CD4-positive, alpha-beta T cell treated with Interleukin-12 subunit alpha and Interleukin-12 subunit beta, for 1 hour (primary cell): ENCODE data around the gene RPUSD1.
A peak's percentile ranks its signal among the peaks of the same experiment; 100 is the strongest.

Experiments used
- DNase-seq: peaks from one replicate; pipeline ENCODE4 v3.0.0-alpha.2; 2020

Gene RPUSD1

DNA sequence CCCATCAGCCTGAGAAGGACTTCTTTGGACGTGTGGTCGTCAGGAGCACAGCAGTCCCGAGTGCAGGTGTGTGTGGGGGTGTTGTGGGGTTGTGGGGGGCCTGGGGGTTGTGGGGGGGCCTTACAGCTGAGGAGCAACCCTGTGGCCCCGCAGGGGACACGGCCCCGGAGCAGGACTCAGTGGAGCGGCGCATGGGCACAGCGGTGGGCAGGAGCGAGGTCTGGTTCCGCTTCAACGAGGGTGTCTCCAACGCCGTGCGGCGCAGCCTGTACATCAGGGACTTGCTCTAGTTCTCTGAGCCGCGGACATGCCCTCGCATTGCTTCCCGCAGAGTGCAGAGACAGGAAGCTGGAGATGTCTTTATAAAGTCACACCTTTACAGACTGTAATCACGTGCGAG, 9.5 kb upstream of the RPUSD1 start:
- no peak for DNase-seq

DNA sequence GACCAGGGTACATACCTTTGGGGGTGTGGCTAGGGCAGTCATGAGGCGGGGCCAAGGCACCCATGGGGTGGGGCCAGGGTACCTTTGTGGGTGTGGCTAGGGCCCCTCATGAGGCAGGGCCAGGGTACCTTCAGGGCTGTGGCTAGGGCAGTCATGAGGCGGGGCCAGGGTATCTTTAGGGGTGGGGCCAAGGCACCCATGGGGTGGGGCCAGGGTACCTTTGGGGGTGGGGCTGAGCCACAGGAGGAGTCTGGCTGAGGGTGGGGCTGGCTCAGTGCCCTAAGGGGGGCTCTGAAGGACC, 8.9 kb upstream of the RPUSD1 start:
- no peak for DNase-seq

DNA sequence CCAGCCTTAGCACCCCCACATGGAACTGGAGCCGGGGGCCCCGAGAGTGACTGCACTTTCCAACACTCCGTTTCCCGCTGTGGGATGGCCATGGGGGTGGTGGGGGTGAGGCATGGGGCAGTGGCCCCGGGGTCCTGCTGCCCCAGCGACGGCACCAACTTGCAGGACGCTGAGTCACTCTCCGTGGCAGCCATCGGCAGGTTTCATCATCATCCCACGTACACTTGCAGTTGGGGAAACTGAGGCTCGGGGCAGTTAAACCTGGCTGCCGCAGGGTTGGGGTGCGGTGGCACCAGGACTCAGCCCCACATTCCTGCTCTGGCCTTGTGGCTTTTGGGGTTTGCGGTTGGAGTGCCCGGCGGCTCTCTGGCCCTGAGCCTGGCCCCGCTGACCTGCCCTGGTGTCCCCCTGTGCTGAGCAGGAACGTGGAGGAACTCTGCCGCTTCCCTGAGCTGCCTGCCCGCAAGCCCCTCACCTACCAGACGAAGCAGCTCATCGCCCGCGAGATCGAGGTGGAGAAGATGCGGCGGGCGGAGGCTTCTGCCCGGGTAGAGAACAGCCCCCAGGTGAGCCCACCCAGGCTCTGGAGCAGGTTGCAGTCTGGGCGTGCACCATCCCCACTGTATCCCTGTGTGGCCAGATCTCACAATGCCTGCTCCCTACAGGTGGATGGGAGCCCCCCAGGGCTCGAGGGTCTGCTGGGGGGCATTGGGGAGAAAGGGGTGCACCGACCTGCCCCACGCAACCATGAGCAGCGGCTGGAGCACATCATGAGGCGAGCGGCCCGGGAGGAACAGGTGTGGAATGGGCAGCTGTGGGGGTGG, 8.3 kb upstream of the RPUSD1 start:
- DNase-seq, result no peak

DNA sequence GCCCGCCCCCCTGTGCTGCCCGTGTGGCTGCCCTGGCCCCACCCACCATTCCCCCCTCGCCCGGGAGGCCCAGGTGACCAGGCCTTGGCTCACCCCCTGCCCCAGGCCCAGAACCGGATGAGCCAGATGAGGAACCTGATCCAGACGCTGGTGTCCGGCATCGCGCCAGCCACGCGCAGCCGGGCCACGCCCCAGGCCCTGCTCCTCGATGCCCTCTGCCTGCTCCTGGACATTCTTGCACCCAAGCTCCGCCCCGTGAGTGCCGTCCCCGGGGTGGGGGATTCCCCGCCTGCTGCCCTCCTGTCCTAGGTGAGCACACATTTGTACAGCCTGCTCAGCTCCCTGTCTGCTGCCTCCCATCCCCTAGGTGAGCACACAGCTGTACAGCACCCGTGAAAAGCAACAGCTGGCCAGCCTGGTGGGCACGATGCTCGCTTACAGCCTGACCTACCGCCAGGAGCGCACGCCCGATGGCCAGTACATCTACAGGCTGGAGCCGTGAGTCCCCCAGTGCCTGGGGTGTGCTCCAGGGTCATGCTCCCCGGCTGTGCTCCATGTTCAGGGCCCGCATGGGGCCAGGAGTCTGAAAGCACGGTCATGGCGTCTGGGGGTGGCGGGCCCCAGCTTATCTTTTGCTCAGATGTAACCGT, 7.5 kb upstream of the RPUSD1 start:
- DNase-seq, result no peak

DNA sequence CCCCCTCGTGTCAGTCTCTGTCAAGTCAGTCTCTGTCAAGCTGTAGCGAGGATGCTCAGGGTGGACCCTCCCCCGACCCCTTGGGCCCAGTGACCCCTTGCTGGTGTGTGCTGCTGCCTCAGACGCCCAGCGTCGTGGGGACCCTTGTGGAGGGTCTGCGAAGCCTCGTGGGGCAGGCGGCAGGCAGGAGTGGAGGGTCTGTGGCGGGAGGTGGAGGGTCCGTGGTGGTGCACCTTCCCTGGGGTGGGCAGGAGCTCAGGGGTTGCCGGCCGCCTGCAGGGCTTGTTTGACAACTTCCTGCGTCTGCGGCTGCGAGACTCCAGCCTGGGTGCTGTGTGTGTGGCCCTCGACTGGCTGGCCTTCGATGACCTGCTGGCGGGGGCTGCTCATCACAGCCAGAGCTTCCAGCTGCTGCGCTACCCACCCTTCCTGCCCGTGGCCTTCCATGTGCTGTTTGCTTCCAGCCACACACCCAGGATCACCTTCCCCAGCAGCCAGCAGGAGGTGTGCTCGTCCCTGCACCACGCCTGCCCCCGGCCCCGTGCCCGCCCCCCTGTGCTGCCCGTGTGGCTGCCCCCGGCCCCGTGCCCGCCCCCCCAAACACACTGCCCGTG, 6.8 kb upstream of the RPUSD1 start:
- no peak for DNase-seq

DNA sequence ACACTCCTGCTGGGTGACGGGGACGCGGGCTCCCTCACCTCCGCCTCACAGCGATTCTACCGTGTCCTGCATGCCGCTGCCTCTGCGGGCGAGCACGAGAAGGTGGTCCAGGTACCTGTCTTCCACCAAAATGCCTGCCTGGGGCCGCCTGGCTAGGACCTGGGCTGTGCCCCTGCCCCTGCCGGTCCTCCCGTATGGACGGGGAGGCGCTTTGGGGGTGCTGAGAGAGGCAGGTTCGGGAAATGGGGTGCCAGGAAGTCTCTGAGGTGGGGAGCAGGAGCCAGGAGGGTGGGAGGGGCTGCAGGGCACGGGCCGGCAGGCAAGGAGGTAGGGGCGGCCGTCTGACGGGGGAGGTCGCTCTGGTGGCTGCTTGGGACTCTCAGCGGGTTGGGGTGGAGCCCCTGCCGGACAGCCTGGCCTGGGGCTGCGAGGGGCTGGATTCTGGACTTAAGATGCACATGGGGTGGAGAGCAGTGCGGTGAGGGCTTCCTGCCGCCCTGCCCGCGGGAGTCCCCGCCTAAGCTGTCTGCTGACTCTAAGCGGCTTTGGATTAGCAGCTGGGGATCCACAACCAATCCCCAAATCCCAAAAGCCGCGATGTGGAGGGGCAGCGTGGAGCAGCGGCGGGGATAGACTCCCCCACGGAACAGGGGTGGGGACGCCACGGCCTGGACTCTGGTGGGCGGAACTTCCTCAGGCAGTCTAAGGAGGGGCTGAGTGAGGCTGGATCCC, 6.1 kb upstream of the RPUSD1 start:
- no peak for DNase-seq

DNA sequence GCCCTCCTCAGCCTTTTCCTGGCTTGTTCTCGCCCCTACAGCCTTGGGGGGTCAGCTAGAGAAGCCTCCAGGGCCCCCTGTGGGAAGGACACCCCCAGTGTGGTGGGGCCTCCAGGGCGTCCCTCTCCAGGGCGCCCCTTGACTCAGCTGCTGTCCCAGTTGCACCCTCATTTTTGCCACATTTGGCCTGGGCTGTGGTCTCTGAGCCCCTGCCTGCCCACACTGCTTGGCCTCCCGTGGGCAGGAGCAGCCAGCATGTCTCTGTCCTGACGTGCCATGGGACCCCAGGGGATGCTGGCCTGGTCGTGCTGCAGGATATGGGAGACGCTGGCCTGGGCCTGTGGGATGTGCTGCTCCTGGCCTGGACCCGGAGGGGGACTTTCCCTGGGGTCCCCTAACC, 5.2 kb upstream of the RPUSD1 start:
- DNase-seq, result no peak

DNA sequence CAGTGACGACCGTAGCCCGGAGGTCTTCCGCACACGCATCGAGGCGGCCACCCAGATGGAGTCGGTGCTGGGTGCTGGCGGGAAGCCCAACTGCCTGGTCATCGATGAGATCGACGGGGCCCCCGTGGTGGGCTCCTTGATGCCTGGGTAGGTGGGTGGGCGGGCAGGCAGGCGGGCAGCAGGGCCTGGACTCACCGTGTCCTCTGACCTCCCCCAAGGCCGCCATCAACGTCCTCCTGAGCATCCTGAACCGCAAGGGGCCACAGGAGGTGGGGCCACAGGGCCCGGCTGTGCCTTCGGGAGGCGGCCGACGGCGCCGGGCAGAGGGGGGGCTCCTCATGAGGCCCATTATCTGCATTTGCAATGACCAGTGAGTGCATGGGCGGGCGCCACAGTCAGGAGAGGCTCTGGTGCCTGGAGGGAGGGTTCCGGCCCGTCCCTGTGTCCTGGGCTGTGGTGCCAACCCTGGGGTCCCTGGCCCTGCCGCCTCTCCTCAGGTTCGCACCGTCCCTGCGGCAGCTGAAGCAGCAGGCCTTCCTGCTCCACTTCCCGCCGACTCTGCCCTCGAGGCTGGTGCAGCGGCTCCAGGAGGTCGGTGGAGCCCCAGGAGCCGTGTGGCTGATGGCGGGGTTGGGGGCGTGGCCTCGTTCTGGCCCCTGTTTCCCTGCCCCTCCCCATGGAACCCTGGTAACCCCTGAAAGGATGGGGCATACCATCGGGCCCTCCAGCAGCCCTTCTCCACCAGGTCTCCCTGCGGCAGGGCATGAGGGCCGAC, 4.2 kb upstream of the RPUSD1 start:
- no peak for DNase-seq

DNA sequence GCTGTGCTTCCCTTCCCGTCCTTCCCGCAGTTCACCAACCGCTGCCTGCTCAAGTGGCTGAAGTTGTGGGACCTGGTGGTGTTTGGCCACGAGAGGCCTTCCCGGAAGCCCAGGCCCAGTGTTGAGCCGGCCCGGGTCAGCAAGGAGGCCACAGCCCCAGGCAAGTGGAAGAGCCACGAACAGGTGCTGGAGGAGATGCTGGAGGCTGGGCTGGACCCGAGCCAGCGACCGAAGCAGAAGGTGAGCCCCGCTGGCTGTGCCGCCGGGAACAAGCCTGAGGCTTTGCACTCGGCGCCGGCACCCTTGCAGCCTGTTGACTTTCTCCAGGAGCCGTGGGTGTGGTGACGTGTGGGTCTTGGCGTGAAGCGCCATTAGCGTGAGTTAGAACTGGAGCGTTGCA, 3.0 kb upstream of the RPUSD1 start:
- DNase-seq, result no peak

DNA sequence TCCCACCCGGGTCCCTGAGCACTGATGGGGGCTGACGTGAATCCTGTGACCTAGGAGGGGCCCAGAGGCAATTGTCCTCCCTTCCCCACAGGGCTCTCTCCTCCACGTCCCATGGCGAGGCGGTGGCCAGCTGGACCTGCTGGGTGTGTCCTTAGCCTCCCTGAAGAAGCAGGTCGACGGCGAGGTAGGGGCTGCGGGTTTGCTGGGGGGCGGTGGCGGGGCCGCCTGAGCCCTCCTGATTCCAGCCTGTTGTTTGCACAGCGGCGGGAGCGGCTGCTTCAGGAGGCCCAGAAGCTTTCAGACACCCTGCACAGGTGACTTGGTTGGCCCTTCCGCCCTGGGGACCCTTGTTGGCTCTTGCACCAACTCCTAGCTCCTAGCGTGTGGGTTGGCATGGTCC, 1.9 kb upstream of the RPUSD1 start:
- DNase-seq, result no peak

DNA sequence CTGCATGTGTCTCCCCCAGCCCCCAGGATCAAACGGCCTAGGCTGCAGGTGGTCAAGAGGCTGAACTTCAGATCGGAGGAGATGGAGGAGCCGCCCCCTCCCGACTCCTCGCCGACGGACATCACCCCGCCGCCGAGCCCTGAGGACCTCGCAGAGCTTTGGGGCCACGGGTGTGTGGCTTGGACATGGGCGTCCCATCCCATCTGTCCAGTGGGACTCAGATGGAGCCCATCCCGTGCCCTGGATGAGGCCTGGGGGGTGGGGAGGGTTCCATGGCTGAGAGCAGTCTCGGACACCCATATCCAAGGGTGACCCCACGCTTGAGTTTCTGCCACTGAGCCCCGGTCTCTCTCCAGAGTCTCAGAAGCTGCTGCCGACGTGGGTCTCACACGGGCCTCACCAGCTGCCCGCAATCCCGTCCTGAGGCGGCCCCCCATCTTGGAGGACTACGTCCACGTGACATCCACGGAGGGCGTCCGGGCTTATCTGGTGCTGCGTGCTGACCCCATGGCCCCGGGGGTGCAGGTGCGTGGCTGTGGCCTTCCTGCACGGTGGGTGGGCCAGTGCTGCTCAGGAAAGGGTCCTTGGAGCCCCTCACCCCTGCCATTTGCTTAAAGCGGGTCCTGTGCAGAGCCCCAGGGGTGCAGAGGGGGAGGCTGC, 1.1 kb upstream of the RPUSD1 start:
- no peak for DNase-seq

DNA sequence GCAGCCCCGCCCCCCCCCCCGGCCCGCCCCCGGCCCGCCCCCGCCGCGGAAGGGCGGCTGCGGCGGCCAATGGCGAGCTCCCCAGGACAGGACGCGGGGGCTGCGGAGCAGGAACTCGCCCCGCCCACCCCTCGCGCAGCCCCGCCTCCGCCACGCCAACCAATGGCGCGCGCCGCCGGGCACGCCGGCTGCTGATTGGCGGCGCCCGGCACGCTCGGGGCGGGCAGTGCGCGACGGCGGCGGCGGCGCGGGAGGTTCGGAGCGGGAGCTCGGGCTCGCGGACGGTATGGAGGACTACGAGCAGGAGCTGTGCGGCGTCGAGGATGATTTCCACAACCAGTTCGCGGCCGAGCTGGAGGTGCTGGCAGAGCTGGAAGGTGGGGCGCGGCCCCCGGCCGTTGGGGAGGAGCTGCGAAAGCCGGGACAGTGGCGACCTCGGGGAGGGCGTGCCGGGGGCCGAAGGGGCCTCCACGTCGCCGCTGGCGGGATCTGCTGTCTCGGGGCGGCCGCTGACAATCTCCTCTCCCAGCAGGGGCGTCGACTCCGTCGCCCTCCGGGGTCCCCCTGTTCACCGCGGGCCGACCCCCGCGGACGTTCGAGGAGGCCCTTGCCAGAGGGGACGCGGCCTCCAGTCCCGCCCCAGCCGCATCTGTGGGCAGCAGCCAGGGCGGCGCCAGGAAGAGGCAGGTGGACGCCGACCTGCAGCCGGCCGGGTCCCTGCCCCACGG, 382 bp upstream of the RPUSD1 start, which contains the start of gene CHTF18:
TSS of gene CHTF18 (plus strand) at position 222 of the 728 bp plus-strand sequence. CDS start at position 287, 65 bp downstream.
- DNase-seq, result peak; percentile 97

DNA sequence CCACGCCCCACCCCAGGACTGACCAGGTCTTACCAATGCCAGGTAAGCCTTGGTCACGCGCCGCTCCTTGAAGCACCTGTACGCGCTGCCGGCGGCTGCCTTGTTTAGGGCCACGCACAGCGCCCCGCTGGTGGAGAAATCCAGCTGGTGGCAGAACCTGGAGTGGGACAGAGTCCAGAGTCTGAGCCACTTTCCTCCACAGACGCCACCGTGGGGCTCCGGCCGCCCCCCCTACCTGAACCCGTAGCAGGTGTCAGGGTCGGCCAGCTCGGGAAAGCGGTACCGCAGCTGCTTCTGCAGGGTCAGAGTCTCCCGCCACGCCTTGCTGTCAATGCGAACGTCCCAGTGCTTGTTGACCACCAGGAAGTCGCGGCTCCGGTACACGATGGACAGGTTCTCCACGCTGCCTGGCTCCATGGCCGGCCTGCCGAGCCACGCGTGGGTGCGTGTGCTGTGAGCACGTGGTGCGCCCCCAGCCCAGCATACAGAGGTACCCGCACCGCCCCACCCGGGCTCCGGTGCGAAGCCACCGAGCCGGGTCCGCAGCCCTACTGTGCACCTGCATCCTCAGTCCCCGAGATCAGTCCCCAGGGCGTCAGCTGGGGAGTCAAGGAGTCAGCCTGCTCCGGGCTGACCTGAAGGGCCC, 737 bp downstream of the RPUSD1 start:
- no peak for DNase-seq

DNA sequence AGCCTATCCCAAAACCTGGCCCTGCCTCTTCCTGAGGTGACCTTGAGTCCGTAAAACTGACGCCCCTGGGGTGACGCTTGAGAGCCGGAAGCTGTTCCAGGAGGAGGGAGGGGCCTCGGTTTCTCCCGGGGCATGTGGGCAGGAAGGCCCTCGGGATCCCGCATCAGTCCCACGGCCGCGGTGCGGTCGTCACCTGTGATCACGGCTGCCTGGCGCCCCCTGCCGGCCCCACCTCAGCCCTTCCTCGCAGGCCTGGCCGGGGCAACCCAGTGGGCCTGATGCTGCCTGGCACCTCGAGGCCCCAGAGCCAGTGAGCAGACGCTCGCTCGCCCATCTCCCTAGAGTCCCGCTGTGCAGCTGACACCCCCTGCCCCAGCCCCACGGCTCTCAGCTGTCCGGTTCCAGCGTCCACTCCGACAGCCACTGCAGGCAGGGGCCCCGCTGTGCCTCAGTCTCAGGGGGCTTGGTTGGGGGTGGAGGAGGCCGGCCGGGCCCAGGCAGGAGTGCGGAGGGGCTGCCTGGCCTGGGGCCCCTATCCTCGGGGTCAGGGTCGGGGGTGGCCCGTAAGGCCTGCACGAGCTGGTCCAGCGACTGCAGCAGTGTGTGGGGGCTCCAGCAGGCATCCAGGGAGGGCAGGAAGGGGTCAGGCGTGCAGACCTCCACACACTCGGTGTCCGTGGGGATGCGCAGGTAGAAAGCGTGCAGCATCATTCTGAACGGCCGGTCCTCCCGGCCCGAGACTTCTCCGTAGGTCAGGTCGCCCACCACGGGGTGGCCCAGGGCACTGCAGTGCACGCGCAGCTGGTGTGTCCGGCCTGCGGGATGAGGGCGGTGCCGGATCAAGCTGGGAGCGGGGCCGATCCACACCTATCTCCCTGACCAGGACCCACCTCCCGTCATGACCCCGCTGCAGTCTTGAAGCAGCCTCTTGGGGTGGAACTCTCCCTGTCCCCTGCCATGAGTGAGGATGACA, 2.3 kb downstream of the RPUSD1 start:
- peak; percentile 80 for DNase-seq

DNA sequence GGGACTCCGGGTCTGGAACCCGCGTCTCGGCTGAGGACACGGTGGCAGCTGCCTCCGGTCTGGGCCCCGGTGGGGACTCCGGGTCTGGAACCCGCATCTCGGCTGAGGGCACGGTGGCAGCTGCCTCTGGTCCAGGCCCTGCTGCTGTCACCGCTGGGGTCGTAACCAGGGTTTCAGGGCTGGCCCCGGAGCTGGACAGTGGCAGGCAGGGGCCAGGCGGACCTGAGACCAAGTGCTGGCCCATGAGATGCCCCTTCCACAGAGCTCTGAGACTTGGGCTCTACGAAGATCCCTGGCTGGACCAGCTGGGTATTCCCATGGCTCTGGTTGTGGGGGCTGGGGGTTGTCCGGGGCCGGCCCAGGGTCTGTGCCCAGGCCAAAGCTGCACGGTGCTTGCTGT, 3.8 kb downstream of the RPUSD1 start:
- no peak for DNase-seq

DNA sequence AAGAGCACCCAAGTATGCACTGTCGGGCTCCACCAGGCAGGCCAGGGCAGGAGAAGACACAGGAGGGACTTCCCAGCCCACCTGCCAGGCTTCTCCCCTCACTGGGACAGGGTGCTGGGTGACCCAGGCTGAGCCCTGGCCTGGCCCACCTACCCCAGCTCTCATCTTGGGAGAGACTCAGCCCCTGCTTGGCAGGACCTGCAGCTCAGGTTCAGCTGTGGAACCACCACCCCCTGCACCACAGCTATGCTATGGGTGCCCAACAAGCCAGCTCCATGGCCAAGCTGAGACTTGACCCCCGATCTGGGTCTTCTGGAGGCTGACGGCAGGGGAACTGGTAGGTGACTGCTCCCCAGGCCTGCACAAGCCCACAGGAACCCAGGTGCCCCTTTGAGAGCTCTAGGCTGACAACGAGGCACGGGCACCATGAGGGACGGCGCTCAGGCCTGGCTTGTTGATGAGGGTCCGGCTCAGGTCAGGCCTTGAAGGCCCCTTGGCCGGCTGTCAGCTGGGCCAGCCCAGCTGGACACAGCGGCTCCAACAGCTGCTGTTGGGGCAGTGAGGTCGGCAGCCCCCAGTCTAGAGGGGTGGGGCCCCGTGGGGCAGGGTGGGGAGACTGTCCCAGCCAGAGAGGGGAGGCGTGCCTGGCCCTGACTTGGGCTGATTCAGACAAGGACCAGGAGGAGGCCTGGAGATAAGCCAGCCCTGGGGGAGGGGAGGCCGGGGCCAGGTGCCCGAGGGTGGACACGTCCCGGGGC, 4.6 kb downstream of the RPUSD1 start:
- no peak for DNase-seq

DNA sequence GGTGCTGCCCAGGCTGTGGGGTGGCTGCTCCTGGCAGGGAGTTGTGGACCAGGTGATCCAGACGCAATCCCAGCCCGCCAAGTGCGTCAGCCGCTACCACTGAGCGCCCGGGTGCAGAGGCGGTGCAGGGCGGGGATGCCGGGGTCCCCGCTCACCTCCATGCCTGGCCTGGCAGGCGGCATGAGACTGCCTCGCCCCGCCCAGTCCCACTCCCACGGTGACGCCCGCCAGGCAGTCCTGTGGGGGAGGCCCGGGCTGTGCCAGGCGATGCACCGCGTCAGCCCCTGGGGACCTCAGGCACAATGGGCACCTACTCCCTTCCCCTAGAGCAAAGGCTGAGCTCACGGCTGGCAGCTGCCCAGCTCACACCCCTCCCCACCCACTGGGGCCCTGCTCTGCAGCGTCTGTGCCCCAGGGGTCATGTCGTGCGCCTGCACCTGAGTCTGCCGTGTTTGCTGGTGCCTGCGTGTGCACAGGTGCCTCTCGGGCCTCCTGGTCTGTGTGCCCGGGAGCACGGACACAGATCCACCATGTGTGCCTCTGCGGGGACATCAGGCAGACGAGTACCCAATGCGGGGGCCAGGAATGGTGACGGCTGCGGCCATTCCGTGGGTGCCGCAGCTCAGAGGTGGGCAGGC, 5.3 kb downstream of the RPUSD1 start:
- DNase-seq, result no peak

DNA sequence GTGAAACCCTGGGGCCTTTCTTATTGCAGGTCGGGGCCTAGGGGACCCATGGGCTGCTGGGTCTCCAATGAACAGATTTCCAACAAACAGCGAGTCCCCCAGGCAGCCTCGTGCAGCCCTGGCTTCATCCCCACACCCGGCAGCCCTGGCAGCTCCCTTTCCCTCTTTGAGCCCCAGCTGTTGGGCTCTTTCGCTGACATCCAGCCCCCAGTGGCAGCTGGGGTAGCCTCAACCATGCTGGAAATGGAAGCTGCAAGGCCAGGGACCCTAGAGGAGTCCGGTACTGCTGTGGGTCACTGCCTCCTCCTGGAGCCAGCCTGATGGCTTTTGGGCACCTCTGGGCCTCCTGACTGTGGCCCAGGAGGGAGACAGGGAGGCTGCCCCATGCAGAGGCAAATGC, 5.9 kb downstream of the RPUSD1 start:
- DNase-seq, result no peak
